GM12864 (cell line): ENCODE data around the gene LIMK2.
"Not testable (repeated sequence)": the region's sequence is repeated elsewhere in the genome, so short reads cannot be mapped to it uniquely, and the experiment has no call there.

ENCODE experiments used
- DNase-seq: peaks from one replicate; pipeline ENCODE4 v3.0.0-alpha.2; 2011; ENCODE audit warnings: low read depth
- H3K4me3 ChIP-seq: 2 replicates; pipeline ENCODE4 v1.5.1; 2011; ENCODE audit warnings: mild to moderate bottlenecking, low read depth, low read length, control low read depth
- CTCF ChIP-seq: IDR thresholded peaks from 2 replicates; pipeline ENCODE4 v1.5.1; 2011; ENCODE audit warnings: low read depth, mild to moderate bottlenecking, moderate library complexity, low read length, control low read depth, inconsistent platforms; ENCODE audit errors: missing control alignments

The LIMK2 gene

GRCh38 chr22:31179345-31179744 is 32.8 kb upstream of the LIMK2 start:
- no peak for TF ChIP-seq CTCF
- DNase-seq: no peak
- no peak overlapping the region for H3K4me3 ChIP-seq

GRCh38 chr22:31184015-31184414 is 28.1 kb upstream of the LIMK2 start:
- no peak for TF ChIP-seq CTCF
- H3K4me3 ChIP-seq: no peak overlapping the region
- DNase-seq: no peak

- DNase-seq: no peak
These were observed 27.0 kb upstream of the LIMK2 start for GRCh38 chr22:31185056-31185455.

GRCh38 chr22:31187627-31188026 is 24.5 kb upstream of the LIMK2 start:
- H3K4me3 ChIP-seq: no peak overlapping the region
- no peak for TF ChIP-seq CTCF
- no peak for DNase-seq

More at GRCh38 chr22:31185056-31185455, 27.0 kb upstream of the LIMK2 start:
- no peak for TF ChIP-seq CTCF
- H3K4me3 ChIP-seq: no peak overlapping the region

- TF ChIP-seq CTCF: no peak
- no peak for DNase-seq
- H3K4me3 ChIP-seq: no peak overlapping the region
These were observed 19.6 kb upstream of the LIMK2 start for GRCh38 chr22:31192513-31192912.

GRCh38 chr22:31193092-31193491 is 19.0 kb upstream of the LIMK2 start:
- no peak for TF ChIP-seq CTCF
- H3K4me3 ChIP-seq: no peak overlapping the region
- no peak for DNase-seq

GRCh38 chr22:31194681-31195080 is 17.4 kb upstream of the LIMK2 start:
- DNase-seq, H3K4me3 ChIP-seq: not testable (repeated sequence)

- TF ChIP-seq CTCF: peak; percentile 23
- H3K4me3 ChIP-seq: no peak overlapping the region
- DNase-seq: no peak
These were observed 12.9 kb upstream of the LIMK2 start for GRCh38 chr22:31199187-31199586.

- DNase-seq, H3K4me3 ChIP-seq: not testable (repeated sequence)
These were observed 7.6 kb upstream of the LIMK2 start for GRCh38 chr22:31204352-31204984.

- not testable (repeated sequence) for H3K4me3 ChIP-seq, DNase-seq
These were observed 7.0 kb upstream of the LIMK2 start for GRCh38 chr22:31205059-31205458.

- H3K4me3 ChIP-seq, DNase-seq: not testable (repeated sequence)
These were observed 5.6 kb upstream of the LIMK2 start for GRCh38 chr22:31206460-31206859.
